Measurements from ENCODE around the gene TTLL12. TPM values are rescaled to one million over a fixed set of nuclear protein-coding genes. Genes with fewer than 3 reads are reported as not detected.

TTLL12 gene
- total and polyA plus RNA-seq, 2 of the 8 experiments (the other 6 are each of a cell fraction or from before 2014, with no cell fraction given), result 101 to 124 TPM

- no peak for FAIRE-seq
- POLR2A ChIA-PET (ENCODE audit: partially characterized antibody), result no interaction called here
- no peak for TF ChIP-seq CTBP2 (IDR thresholded peaks at IDR 0.05; ENCODE audit: borderline replicate concordance, insufficient read depth, insufficient read length, low read length)
- TF ChIP-seq SIRT6 (IDR thresholded peaks at IDR 0.05; ENCODE audit: low read length), result no peak
- no peak for TF ChIP-seq CBX8 (IDR thresholded peaks at IDR 0.05; ENCODE audit: borderline replicate concordance, low read depth, low read length)
- no peak for TF ChIP-seq PHF8 (conservative IDR thresholded peaks at IDR 0.05; ENCODE audit: low read depth, low read length)
- TF ChIP-seq JUND (IDR thresholded peaks at IDR 0.05; ENCODE audit: low read length), result no peak
- TF ChIP-seq KDM4A (IDR thresholded peaks at IDR 0.05; ENCODE audit: low read depth, low read length, severe bottlenecking), result no peak
- TF ChIP-seq KDM1A (IDR thresholded peaks at IDR 0.05; ENCODE audit: borderline replicate concordance, low read length), result no peak
- TF ChIP-seq TBP (IDR thresholded peaks at IDR 0.05; ENCODE audit: low read depth, low read length), result no peak
- no peak for TF ChIP-seq FOSL1 (IDR thresholded peaks at IDR 0.05; ENCODE audit: insufficient read depth, low read depth, low read length)
- no peak for TF ChIP-seq NRF1 (IDR thresholded peaks at IDR 0.05; ENCODE audit: low read depth, low read length)
- no peak for TF ChIP-seq SP4 (IDR thresholded peaks at IDR 0.05; ENCODE audit: low read length)
- TF ChIP-seq POU5F1 (IDR thresholded peaks at IDR 0.05; ENCODE audit: low read depth, low read length), result no peak
- TF ChIP-seq SP1 (IDR thresholded peaks at IDR 0.05; ENCODE audit: low read depth, low read length), result no peak
Observed at GRCh38 chr22:43144949-43145348, 42.0 kb downstream of the TTLL12 start.

More at GRCh38 chr22:43144949-43145348, 42.0 kb downstream of the TTLL12 start:
- H3K79me2 ChIP-seq (ENCODE audit: control insufficient read depth in 1 of 2, insufficient read depth in 2 of 2, low read length in 2 of 2), result peaks cover 0 to 9% of the 10 kb centered on the region in 2 experiments; a peak in 1 of 4 replicates
- peaks cover 0 to 13% (median 7%) of the 10 kb centered on the region in 4 experiments; a peak in 3 of 8 replicates for H3K36me3 ChIP-seq (ENCODE audit: control insufficient read depth in 2 of 4, insufficient read depth in 4 of 4, low read length in 3 of 4)
- no peak overlapping the region for H3K4me2 ChIP-seq (ENCODE audit: insufficient read depth in 1 of 2, low read depth in 2 of 2, low read length in 2 of 2)
- H4K5ac ChIP-seq (ENCODE audit: insufficient read length, low read depth, low read length), result no peak overlapping the region
- H3K18ac ChIP-seq (ENCODE audit: extremely low read depth, low read length), result no peak overlapping the region
- CTCF ChIA-PET (ENCODE audit: partially characterized antibody), result interaction anchor here (0.9 kb wide), 1 partner anchor 9 kb away, joined by 5 read pairs; no protein-coding TSS in a partner anchor
- H2BK5ac ChIP-seq (ENCODE audit: low read depth, low read length), result no peak overlapping the region
- no peak for DNase-seq (ENCODE audit: low read depth in 1 of 2, low spot score in 2 of 2)
- H2BK12ac ChIP-seq (ENCODE audit: low read depth, low read length), result no peak overlapping the region; the same call in 1 of the 2 replicates
- H3K56ac ChIP-seq (replicated peaks; ENCODE audit: insufficient read length, low read depth, low read length), result no peak overlapping the region
- no peak overlapping the region for H3K27ac ChIP-seq (ENCODE audit: low read depth, low read length)
- no peak overlapping the region for H4K91ac ChIP-seq (replicated peaks; ENCODE audit: insufficient read length, low read length)
- H2BK20ac ChIP-seq (ENCODE audit: low read length), result no peak overlapping the region
- peak overlapping the region; percentile 69 for H3K4ac ChIP-seq (replicated peaks; ENCODE audit: insufficient read length, low read depth, low read length)
- no peak overlapping the region for H3K9ac ChIP-seq (replicated peaks in 1 of 4; ENCODE audit: extremely low read depth in 1 of 4, low read depth in 3 of 4, low read length in 3 of 4)
- H2AFZ ChIP-seq (ENCODE audit: low read length), result peak overlapping the region; percentile 76; the same call in 1 of the 2 replicates
- H3K23me2 ChIP-seq (ENCODE audit: low read depth, low read length), result peaks cover 4% of the 10 kb centered on the region; the same call in 1 of the 2 replicates
- H2BK120ac ChIP-seq (replicated peaks; ENCODE audit: low read depth, low read length), result no peak overlapping the region
- H3K14ac ChIP-seq (ENCODE audit: insufficient read length), result no peak overlapping the region
- no peak overlapping the region for H2BK15ac ChIP-seq (ENCODE audit: low read length)
- H3K27me3 ChIP-seq (replicated peaks in 1 of 4; ENCODE audit: control insufficient read depth in 3 of 4, extremely low read depth in 1 of 4, insufficient read depth in 3 of 4, low read length in 3 of 4), result no peaks in the 10 kb centered on the region
- H3K9me3 ChIP-seq (ENCODE audit: insufficient read depth in 2 of 2, low read depth in 1 of 2, low read length in 1 of 2), result no peaks in the 10 kb centered on the region
- H2AK5ac ChIP-seq (ENCODE audit: low read depth, low read length), result no peak overlapping the region
- H4K8ac ChIP-seq (ENCODE audit: extremely low read depth, insufficient read depth, low read length), result no peak overlapping the region
- H3K79me1 ChIP-seq (ENCODE audit: low read depth, low read length), result no peaks in the 10 kb centered on the region
- H3K4me1 ChIP-seq (replicated peaks in 1 of 4; ENCODE audit: control insufficient read depth in 3 of 4, insufficient read depth in 4 of 4, low read length in 3 of 4), result peaks cover 0 to 6% (median 2%) of the 10 kb centered on the region in 4 experiments; a peak in 3 of 7 replicates
- no peak overlapping the region for H3K4me3 ChIP-seq (ENCODE audit: extremely low read depth in 1 of 4, insufficient read depth in 2 of 4, low read depth in 3 of 4, low read length in 4 of 4)
- WGBS, 2 experiments (ENCODE audit: extremely low coverage in 1 of 2, insufficient coverage in 1 of 2, insufficient read length in 1 of 2, insufficient replicate concordance in 2 of 2, low coverage in 1 of 2, low lambda C conversion rate in 2 of 2, missing lambda C conversion rate in 1 of 2), result 78% methylated on average over 3 of the region's 3 CpGs; no CpG with 5 or more reads in 1 of the 2 experiments
- no peaks in the 10 kb centered on the region for H4K20me1 ChIP-seq (replicated peaks in 1 of 2; ENCODE audit: control insufficient read depth in 1 of 2, insufficient read depth in 2 of 2, low read length in 2 of 2)
- H3K23ac ChIP-seq (ENCODE audit: insufficient read length), result no peak overlapping the region
